HG03469 (cell line): ENCODE results near the gene FCRLA.
"Not testable (repeated sequence)": the region's sequence is repeated elsewhere in the genome, so short reads cannot be mapped to it uniquely, and the experiment has no call there.

ENCODE experiments used
- ATAC-seq: cut with Tn5 transposase; IDR thresholded peaks from one replicate; pipeline ENCODE4 v1.9.1; 2021; ENCODE audit warnings: mild to moderate bottlenecking, moderate library complexity, moderate number of reproducible peaks; ENCODE audit not compliant: unreplicated experiment

FCRLA gene

DNA sequence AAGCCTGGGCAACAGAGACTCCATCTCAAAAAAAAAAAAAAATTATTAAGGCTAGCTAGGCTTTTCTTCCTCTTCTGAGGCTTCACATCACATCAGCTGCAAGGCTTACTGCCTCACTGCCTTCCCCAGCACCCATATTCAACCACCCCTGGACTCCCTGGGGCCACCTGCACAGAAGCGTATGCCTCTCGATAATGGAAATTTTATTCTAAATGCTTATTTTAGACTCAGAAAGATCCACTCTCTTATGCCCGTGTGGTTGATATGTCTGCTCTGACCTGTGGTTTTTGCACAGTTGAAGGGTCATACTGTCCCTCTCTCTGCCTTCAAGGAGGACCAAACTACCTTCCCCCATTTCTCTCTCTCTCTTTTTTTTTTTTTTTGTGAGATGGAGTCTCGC, 1.5 kb upstream of the FCRLA start:
- ATAC-seq, result no peak

- no peak for ATAC-seq
These were observed 932 bp upstream of the FCRLA start for GRCh38 chr1:161706113-161706481.

GRCh38 chr1:161707503-161707902, 474 bp downstream of the FCRLA start:
- ATAC-seq, result no peak

GRCh38 chr1:161709373-161709772, 2.3 kb downstream of the FCRLA start:
- ATAC-seq, result no peak

DNA sequence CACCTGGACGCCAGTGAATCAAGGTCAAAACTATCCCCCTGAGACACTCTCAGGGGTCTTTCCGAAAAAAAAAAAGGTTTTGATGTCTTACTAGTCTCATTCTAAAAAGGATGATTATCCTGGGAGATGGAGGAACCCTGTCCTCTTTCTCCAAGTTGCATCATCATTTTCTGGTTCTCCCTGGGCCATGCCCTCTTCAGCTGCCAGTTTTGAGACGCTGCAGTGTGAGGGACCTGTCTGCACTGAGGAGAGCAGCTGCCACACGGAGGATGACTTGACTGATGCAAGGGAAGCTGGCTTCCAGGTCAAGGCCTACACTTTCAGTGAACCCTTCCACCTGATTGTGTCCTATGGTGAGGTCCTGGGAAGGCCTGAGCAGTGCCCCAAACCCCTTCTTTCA, 3.5 kb downstream of the FCRLA start:
- ATAC-seq, result no peak

- peak; percentile 49 for ATAC-seq
These were observed 11.7 kb downstream of the FCRLA start for GRCh38 chr1:161718559-161719324.

GRCh38 chr1:161719325-161719611, 12.2 kb downstream of the FCRLA start:
- ATAC-seq, result no peak

DNA sequence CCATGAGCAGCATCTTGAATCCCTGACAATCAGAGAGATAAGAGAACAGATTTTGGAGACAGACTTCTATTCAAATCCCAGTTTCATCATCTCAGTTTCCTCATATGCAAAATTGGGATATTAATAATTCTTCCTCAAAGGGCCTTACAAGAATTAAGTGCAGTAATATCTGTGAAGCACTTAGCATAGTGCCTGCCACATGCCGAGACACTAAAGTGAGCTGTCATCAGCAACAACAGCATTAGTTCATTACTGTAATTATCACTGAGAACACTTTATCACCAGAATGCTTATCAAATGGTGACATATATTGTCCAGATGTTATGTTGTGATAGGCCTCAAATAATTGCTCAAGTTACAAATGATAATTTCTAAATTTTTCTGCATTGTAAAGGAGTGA, 13.4 kb downstream of the FCRLA start:
- ATAC-seq, result no peak

GRCh38 chr1:161720956-161721737, 14.1 kb downstream of the FCRLA start, which contains the start of gene FCRLB:
FCRLB (plus strand) TSS chr1:161721544; CDS start chr1:161722673, 1,129 bp downstream.
- ATAC-seq, result no peak

DNA sequence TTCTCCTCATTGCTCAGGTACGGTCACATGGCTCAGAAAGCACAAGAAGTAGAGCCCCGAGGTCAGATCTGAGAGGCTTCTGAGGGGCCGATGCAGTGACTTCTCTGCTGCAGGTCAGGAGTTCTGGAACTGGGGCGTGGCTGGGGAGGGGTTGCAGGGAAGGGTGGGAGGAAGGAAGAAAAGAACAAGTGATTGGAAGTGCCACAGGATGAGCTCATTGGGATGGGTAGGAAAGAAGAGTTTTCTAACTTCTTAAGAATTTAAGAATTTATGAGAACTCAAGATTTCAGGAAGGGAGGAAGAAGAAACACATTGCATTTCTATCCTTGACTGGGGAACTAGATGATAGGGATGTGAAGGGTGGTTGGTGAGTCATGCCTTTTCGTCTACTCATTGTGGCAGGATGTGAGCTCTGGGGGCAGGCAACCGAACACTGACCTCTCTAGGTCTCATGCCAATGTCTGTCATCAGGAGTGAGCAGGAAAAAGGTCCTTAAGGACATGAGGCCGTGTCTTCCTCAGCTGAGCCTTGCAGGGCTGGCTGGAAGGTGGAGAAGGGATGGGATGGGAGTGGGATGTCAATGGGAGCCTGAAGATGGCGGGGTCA, 14.8 kb downstream of the FCRLA start:
- ATAC-seq, result no peak

GRCh38 chr1:161722406-161722805, 15.4 kb downstream of the FCRLA start:
- ATAC-seq, result no peak

DNA sequence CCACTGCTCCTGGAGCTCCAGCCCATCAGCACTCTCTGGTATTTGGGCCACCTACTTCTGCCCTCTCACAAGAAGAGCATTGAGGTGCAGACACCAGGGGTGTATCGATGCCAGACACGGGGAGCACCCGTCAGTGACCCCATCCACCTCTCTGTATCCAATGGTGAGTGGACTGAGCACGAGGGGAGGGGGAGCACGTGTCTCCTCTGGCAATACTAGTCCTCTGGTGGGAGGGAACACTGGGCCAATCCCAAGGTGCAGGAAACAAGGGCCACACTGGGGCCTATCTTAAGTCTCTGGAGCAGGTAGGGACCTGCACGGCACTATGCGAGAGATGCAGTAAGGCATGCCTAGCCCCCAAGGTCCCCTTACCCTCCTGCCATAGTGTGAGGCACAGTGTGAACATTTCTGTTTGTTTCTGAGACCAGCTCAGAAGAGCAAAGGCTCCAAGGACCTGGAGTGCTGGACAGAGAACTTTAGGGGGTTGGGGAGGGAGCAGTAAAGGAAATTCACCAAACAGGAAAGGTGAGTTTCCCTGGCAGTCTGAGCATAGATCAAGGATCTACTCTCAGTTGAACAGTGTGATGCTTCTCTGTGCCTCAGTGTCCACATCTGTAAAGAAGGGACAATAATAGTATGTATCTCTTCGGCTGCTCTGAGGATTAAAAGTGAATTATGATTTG, 16.6 kb downstream of the FCRLA start:
- no peak for ATAC-seq

- not testable (repeated sequence) for ATAC-seq
These were observed 18.4 kb downstream of the FCRLA start for GRCh38 chr1:161725258-161725907.

- ATAC-seq, result no peak
These were observed 19.0 kb downstream of the FCRLA start for GRCh38 chr1:161725908-161726472.

- no peak for ATAC-seq
These were observed 19.6 kb downstream of the FCRLA start for GRCh38 chr1:161726473-161727255.

GRCh38 chr1:161727256-161727924, 20.4 kb downstream of the FCRLA start:
- ATAC-seq, result no peak

DNA sequence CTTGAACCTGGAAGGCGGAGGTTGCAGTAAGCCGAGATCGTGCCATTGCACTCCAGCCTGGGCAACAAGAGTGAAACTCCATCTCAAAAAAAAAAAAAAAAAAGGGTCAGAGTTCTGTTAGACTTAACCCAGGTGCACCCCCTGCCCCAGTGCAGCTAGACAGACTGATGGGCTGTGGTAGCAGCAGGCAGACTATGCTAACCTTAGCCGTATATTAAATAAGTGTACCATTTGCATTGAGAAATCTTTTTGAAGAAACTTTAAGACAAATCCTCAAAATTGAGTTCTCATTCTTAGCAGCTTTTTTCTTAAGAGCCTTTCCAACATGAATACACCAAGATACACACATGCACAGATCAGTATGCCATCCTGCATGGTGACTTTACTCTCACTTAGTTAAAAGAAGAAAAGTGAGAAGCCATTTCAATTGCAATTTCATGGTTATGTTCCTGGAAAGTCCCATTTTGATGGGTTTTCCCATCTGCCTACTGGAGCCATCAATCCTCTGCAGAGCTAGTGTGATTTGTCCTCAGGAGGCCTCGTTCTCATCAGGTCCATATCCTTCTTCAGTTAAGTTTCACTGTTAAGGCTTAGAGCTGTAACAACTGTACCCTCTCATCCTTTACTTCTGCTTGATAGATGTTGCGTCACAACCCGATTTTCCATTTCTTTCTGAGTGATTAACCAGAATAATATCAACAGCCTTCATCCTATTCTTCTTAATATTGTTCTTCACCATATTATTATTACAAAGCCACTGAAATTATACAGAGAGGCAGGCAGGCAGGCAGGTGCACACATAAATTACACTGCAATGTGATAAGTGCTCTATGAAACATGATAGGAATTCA, 21.6 kb downstream of the FCRLA start:
- ATAC-seq, result no peak

GRCh38 chr1:161730050-161730564, 23.1 kb downstream of the FCRLA start:
- ATAC-seq, result no peak
